Body of pancreas (tissue), 4 donors: ENCODE measurements around the gene ADAMTSL3. TPM values are rescaled to one million over a fixed set of nuclear protein-coding genes. Genes with fewer than 3 reads are reported as not detected.

Experiments used
- ATAC-seq: fragments of 150-250 bp; one replicate; pipeline ENCODE4 v1.9.1; 2016
- DNase-seq, 4 donors: peaks; one replicate each; pipeline ENCODE4 v3.0.0-alpha.2; 2019
- H3K27ac ChIP-seq, 4 donors: fragments of 200-600 bp; sonication (generic); 1 replicate in 3 of 4; 2 replicates in 1 of 4; pipeline versions ENCODE4 v1.5.1 to v1.6.1; 2016 to 2019; ENCODE audit warnings: mild to moderate bottlenecking in 1 of 4, mixed read lengths in 1 of 4, moderate library complexity in 1 of 4
- H3K27me3 ChIP-seq, 2 donors: fragments of 200-600 bp; sonication (generic); one replicate each; pipeline ENCODE4 v1.6.0; 2016; ENCODE audit warnings: mild to moderate bottlenecking in 1 of 2
- H3K36me3 ChIP-seq, 2 donors: fragments of 200-600 bp; sonication (generic); replicated peaks in 1 of 2; 2 replicates each; pipeline ENCODE4 v1.5.1; 2016; ENCODE audit warnings: low read depth in 2 of 2; ENCODE audit not compliant: insufficient read depth in 1 of 2
- H3K4me1 ChIP-seq: fragments of 200-600 bp; sonication (generic); one replicate; pipeline ENCODE4 v1.6.0; 2016
- H3K4me3 ChIP-seq, 2 donors: fragments of 200-600 bp; sonication (generic); 1 replicate in 1 of 2; 2 replicates in 1 of 2; pipeline ENCODE4 v1.5.1; 2016 to 2019
- H3K9me3 ChIP-seq, 3 donors: fragments of 200-600 bp; sonication (generic); 1 replicate in 2 of 3; 2 replicates in 1 of 3; pipeline ENCODE4 v1.5.1; 2016
- POLR2A ChIP-seq, 3 donors: fragments of 450-650 bp; IDR thresholded peaks; one replicate each; pipeline ENCODE4 v1.6.1; 2016; ENCODE audit warnings: antibody characterized with exemption in 3 of 3, mild to moderate bottlenecking in 2 of 3
- WGBS, 2 donors: methylation state at CpG; one replicate each; pipeline ENCODE4 v1.1.5; 2017; 5-methylcytosine and 5-hydroxymethylcytosine counted together
- intact Hi-C: fragments of 100-400 bp; cut with DNase I; formaldehyde crosslinking; loops from one replicate; pipeline ENCODE4 v1.15.1; 2023
- total RNA-seq, 2 donors: library from RNA; depleted of rRNA; stranded (reverse); fragments of >200 nt; gene quantifications; one replicate each; pipeline ENCODE4 v1.1.0, GENCODE V29; 2016
- TF ChIP-seq, protein P1 (sequence below), 7 experiments: fragments of 450-650 bp in 4 of 7; fragments of 200-600 bp in 3 of 7; sonication (generic) in 3 of 7; IDR thresholded peaks; one replicate each; pipeline ENCODE4 v1.5.1; 2016 to 2019; ENCODE audit warnings: antibody characterized with exemption in 7 of 7

The ADAMTSL3 gene
- total RNA-seq, 2 donors from 2014 or later: 7.8 to 10.2 TPM

DNA sequence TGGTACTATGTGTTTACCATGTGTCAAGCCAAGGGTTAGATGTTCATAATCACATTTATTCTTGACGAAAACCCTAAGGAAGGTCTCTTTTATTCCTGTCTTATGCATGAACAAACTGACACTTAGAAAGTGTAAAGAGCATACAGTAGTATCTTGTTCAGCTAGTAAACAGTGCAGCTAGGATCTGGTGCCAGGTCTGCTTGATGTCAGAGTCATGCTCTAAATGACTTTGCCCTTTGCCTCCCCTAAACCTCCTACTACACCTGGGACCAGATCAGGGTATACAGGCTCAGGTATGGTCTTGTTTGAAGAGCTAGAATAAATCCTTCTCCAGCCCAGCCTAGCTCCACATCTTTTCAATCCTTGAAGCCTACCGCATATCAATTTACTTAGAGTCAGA lies 232.4 kb downstream of the ADAMTSL3 start:
- Histone ChIP-seq H3K4me3 (no peak overlapping the region), H3K36me3 (no peaks in the 10 kb centered on the region), H3K27ac (no peak overlapping the region), H3K9me3 (no peaks in the 10 kb centered on the region), H3K27me3 (no peaks in the 10 kb centered on the region), H3K4me1 (peaks cover 29% of the 10 kb centered on the region)
- TF ChIP-seq, protein P1, sequence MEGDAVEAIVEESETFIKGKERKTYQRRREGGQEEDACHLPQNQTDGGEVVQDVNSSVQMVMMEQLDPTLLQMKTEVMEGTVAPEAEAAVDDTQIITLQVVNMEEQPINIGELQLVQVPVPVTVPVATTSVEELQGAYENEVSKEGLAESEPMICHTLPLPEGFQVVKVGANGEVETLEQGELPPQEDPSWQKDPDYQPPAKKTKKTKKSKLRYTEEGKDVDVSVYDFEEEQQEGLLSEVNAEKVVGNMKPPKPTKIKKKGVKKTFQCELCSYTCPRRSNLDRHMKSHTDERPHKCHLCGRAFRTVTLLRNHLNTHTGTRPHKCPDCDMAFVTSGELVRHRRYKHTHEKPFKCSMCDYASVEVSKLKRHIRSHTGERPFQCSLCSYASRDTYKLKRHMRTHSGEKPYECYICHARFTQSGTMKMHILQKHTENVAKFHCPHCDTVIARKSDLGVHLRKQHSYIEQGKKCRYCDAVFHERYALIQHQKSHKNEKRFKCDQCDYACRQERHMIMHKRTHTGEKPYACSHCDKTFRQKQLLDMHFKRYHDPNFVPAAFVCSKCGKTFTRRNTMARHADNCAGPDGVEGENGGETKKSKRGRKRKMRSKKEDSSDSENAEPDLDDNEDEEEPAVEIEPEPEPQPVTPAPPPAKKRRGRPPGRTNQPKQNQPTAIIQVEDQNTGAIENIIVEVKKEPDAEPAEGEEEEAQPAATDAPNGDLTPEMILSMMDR (IDR thresholded peaks at IDR 0.05): no peak
- TF ChIP-seq POLR2A (IDR thresholded peaks at IDR 0.05): no peak
- intact Hi-C loops: no loop called here
- no peak for DNase-seq
- ATAC-seq: no peak
- 69% methylated on average over 2 of the region's 2 CpGs for WGBS, 2 donors

DNA sequence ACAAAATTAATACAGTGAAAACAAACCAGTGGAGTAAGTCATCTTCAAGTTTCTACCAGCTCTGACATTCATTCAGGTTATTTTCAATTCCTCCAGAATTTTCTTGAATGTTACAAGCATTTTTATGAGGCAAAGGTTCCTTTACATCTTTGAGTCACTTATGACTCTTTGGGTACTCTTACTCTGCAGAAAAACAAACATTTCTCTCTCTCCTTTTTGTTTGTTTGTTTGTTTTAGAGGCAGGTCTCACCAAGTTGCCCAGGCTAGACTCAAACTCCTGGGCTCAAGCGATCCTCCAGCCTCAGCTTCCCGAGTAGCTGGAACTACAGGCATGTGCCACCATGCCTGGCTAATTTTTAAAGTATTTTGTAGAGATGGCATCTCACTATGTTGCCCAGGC lies 233.5 kb downstream of the ADAMTSL3 start:
- Histone ChIP-seq H3K9me3 (no peaks in the 10 kb centered on the region), H3K4me3 (no peak overlapping the region), H3K27ac (no peak overlapping the region), H3K4me1 (peaks cover 18% of the 10 kb centered on the region), H3K36me3 (no peaks in the 10 kb centered on the region), H3K27me3 (no peaks in the 10 kb centered on the region)
- ATAC-seq (no peak), DNase-seq (no peak)
- WGBS, 2 donors: 89 to 100% methylated on average over 2 of the region's 2 CpGs
- TF ChIP-seq, protein P1 (IDR thresholded peaks at IDR 0.05): no peak
- no peak for TF ChIP-seq POLR2A (IDR thresholded peaks at IDR 0.05)
- intact Hi-C loops: no loop called here

DNA sequence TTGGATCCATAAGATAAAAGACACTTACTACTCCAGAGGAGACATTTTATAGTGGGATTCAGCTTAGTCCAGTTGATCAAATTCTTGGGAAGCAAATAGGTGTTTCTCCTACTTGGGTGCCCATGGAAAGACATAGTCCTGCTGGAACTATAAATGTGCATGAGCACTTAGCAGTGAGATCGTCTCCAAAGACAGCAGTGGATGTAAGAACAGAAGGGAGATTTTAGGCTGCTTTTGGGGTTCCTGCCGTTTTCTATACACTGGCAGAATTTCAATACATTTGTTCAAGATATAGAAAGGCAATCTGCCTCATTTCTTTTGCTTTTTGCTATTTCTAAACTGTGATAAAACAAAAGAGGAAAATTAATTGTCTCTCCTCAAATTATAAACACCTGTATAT lies 234.0 kb downstream of the ADAMTSL3 start:
- Histone ChIP-seq H3K27me3 (no peaks in the 10 kb centered on the region), H3K9me3 (no peaks in the 10 kb centered on the region), H3K4me1 (peaks cover 17% of the 10 kb centered on the region), H3K36me3 (no peaks in the 10 kb centered on the region), H3K27ac (no peak overlapping the region), H3K4me3 (no peak overlapping the region)
- 80 to 83% methylated on average over 2 of the region's 2 CpGs for WGBS, 2 donors
- DNase-seq (no peak), ATAC-seq (no peak)
- TF ChIP-seq, protein P1 (IDR thresholded peaks at IDR 0.05): no peak
- no peak for TF ChIP-seq POLR2A (IDR thresholded peaks at IDR 0.05)
- intact Hi-C loops: no loop called here

DNA sequence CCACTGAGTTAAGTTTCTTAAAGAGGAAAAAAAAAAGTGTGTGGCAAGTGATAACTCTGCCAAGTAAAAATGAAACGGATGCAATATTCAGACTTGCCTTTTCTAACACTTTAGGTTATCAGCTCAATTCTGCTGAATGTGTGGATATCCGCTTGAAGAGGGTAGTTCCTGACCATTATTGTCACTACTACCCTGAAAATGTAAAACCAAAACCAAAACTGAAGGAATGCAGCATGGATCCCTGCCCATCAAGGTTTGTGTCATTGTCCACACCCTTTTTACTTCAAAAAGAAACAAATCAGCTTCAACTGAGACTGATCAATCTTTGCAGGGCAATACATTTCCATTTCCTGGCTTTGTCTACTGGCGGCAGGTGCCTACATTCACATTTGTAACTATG lies 236.1 kb downstream of the ADAMTSL3 start:
- no peaks in the 10 kb centered on the region for H3K36me3 ChIP-seq
- peak overlapping the region in 2 of 4 donors; percentile 8 to 13 for H3K27ac ChIP-seq
- no peaks in the 10 kb centered on the region for H3K9me3 ChIP-seq
- no peak for TF ChIP-seq POLR2A (IDR thresholded peaks at IDR 0.05)
- TF ChIP-seq, protein P1 (IDR thresholded peaks at IDR 0.05): no peak
- intact Hi-C loops: no loop called here
- H3K4me1 ChIP-seq: peaks cover 17% of the 10 kb centered on the region
- no peak overlapping the region for H3K4me3 ChIP-seq
- no peaks in the 10 kb centered on the region for H3K27me3 ChIP-seq
- DNase-seq (no peak), ATAC-seq (no peak)
- WGBS, 2 donors: 66 to 80% methylated on average over 3 of the region's 3 CpGs

DNA sequence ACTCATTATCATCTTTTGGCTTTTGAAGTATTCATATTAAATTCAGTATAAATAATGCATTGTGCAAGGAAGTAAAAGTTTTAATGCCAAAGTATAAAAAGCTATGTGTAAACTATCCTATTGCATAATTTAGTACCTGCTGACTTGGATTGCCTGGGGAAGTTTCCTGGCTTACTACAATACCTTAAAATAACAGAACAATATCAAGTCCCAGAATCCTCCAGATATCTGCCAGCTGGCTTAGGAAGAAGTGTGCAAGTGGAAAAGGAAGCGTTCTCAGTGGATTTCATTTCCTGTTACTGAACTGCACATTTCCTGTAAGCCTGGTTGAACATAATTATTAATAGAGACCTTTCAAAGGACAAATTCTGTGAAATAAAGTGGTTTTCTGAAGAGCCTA lies 236.7 kb downstream of the ADAMTSL3 start:
- H3K27me3 ChIP-seq: no peaks in the 10 kb centered on the region
- DNase-seq: no peak
- H3K4me1 ChIP-seq: peaks cover 17% of the 10 kb centered on the region
- H3K4me3 ChIP-seq: no peak overlapping the region
- no peaks in the 10 kb centered on the region for H3K9me3 ChIP-seq
- peak overlapping the region in 1 of 4 donors; percentile 13 for H3K27ac ChIP-seq
- intact Hi-C loops: no loop called here
- 29 to 38% methylated on average over 1 of the region's 1 CpG for WGBS, 2 donors
- ATAC-seq: peak; percentile 45
- H3K36me3 ChIP-seq: no peaks in the 10 kb centered on the region
- TF ChIP-seq, protein P1 (IDR thresholded peaks at IDR 0.05): no peak
- no peak for TF ChIP-seq POLR2A (IDR thresholded peaks at IDR 0.05)
